OCI-LY7 (cell line): ENCODE data around the gene HBG2. TPM values are rescaled to one million over a fixed set of nuclear protein-coding genes. Genes with fewer than 3 reads are reported as not detected.

Experiments used
- BruUV-seq: library from RNA; stranded (reverse); fragments of 400-500 nt; replicated peaks from 2 replicates; lab custom pipeline; 2021; lab: Mats Ljungman, UMichigan
- CTCF ChIA-PET: fragments of 300-600 bp; sonication (Branson Sonifier 250); formaldehyde crosslinking; loops from one replicate; lab custom pipeline; 2022; ENCODE audit warnings: antibody characterized with exemption; ENCODE audit not compliant: unreplicated experiment; lab: Charles Lee
- POLR2A ChIA-PET: fragments of 300-600 bp; sonication (Branson Sonifier 250); formaldehyde crosslinking; loops from one replicate; lab custom pipeline; 2022; ENCODE audit warnings: antibody characterized with exemption; lab: Charles Lee
- DNase-seq: peaks from one replicate; pipeline ENCODE4 v3.0.0-alpha.2; 2015; ENCODE audit warnings: low spot score
- H2AFZ ChIP-seq: fragments of 200-600 bp; sonication (generic), shearing (Covaris generic); 2 replicates; pipeline ENCODE4 v1.6.1; 2014; ENCODE audit warnings: mild to moderate bottlenecking, antibody characterized with exemption, low read length, moderate library complexity
- H3K27ac ChIP-seq: fragments of 200-600 bp; sonication (generic); 2 replicates; pipeline ENCODE4 v1.5.1; 2014; ENCODE audit warnings: mixed run types, low read depth, mild to moderate bottlenecking, moderate library complexity, low read length, inconsistent platforms; ENCODE audit not compliant: poor library complexity, severe bottlenecking
- H3K36me3 ChIP-seq: fragments of 200-600 bp; sonication (generic); 2 replicates; pipeline ENCODE4 v1.6.1; 2014; ENCODE audit warnings: mild to moderate bottlenecking, antibody characterized with exemption, low read length, moderate library complexity, mixed read lengths; ENCODE audit not compliant: insufficient read depth
- H3K4me1 ChIP-seq: fragments of 200-600 bp; sonication (generic); 2 replicates; pipeline ENCODE4 v1.5.1; 2014; ENCODE audit warnings: mild to moderate bottlenecking, low read length; ENCODE audit not compliant: insufficient read depth, poor library complexity, severe bottlenecking
- H3K4me2 ChIP-seq: fragments of 200-600 bp; sonication (generic); 2 replicates; pipeline ENCODE4 v1.6.1; 2014; ENCODE audit warnings: mild to moderate bottlenecking, low read length
- H3K4me3 ChIP-seq: fragments of 200-600 bp; sonication (generic); 2 replicates; pipeline ENCODE4 v1.5.1; 2014; ENCODE audit warnings: mild to moderate bottlenecking, low read depth, low read length; ENCODE audit not compliant: poor library complexity, severe bottlenecking
- H3K79me2 ChIP-seq: fragments of 200-600 bp; sonication (generic); 2 replicates; pipeline ENCODE4 v1.6.1; 2016; ENCODE audit warnings: low read depth, mild to moderate bottlenecking, low read length, moderate library complexity, mixed read lengths; ENCODE audit not compliant: insufficient read depth
- H3K9me2 ChIP-seq: fragments of 200-600 bp; sonication (generic); 2 replicates; pipeline ENCODE4 v1.6.1; 2016; ENCODE audit warnings: mild to moderate bottlenecking, low read length, mixed read lengths; ENCODE audit not compliant: insufficient read depth
- H3K9me3 ChIP-seq: fragments of 200-600 bp; sonication (generic); 2 replicates; pipeline ENCODE4 v1.6.1; 2014; ENCODE audit warnings: mild to moderate bottlenecking, mixed run types, low read length, mixed read lengths
- H4K20me1 ChIP-seq: fragments of 200-600 bp; sonication (generic); 2 replicates; pipeline ENCODE4 v1.6.1; 2014; ENCODE audit warnings: mild to moderate bottlenecking, antibody characterized with exemption, low read length, moderate library complexity, mixed read lengths; ENCODE audit not compliant: insufficient read depth
- EZH2phosphoT487 ChIP-seq: fragments of 200-600 bp; sonication (generic); IDR thresholded peaks from 2 replicates; pipeline ENCODE4 v1.6.1; 2018; ENCODE audit warnings: low read depth, borderline replicate concordance, mild to moderate bottlenecking, mixed run types, antibody characterized with exemption, low read length, moderate library complexity, mixed read lengths
- intact Hi-C: fragments of 100-400 bp; cut with micrococcal nuclease; formaldehyde crosslinking; loops from one replicate; pipeline ENCODE4 v1.10.0; 2022; ENCODE audit not compliant: unreplicated experiment
- total RNA-seq, 2 experiments: library from RNA; depleted of rRNA in 1 of 2; stranded (reverse); fragments of >200 nt in 1 of 2; shearing (Covaris generic) in 1 of 2; gene quantifications; 2 replicates each; pipeline ENCODE4 v1.2.3, GENCODE V29; 2014 to 2022
- TF ChIP-seq, protein P1 (sequence below): fragments of 200-600 bp; sonication (generic); conservative IDR thresholded peaks from 2 replicates; pipeline ENCODE4 v1.5.1; 2014; ENCODE audit warnings: mild to moderate bottlenecking, antibody characterized with exemption, low read length, moderate library complexity, mixed read lengths

HBG2 gene
- total RNA-seq, 2 experiments from 2014 or later, result not detected

DNA sequence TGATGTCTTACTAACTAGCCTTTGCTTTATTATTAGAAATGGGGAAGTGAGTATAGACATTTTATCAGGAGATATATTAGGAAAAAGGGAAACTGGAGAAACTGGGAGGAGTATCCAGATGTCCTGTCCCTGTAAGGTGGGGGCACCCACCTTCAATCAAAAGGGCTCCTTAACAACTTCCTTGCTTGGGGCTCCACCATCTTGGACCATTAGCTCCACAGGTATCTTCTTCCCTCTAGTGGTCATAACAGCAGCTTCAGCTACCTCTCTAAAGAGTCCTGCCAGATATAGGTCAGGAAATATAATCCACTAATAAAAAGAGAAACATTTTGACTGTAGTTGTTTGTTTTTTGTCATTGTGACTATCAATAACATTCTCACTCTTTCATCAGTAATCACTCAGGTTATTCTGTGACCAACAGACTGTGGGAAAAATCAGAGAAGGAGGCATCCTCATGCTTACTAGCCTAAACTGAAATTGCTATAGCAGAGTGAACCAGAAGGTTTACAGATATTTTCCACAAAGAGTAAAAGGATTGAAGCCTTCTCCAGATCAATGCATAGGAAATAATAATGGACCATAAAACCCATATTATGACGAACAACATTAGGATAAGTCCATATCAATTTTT lies 36.7 kb upstream of the HBG2 start:
- no peak overlapping the region for H3K4me3 ChIP-seq
- H2AFZ ChIP-seq, result no peak overlapping the region
- no TSS peak for BruUV-seq
- POLR2A ChIA-PET, result no interaction called here
- H3K9me2 ChIP-seq, result no peaks in the 10 kb centered on the region
- TF ChIP-seq, protein P1, sequence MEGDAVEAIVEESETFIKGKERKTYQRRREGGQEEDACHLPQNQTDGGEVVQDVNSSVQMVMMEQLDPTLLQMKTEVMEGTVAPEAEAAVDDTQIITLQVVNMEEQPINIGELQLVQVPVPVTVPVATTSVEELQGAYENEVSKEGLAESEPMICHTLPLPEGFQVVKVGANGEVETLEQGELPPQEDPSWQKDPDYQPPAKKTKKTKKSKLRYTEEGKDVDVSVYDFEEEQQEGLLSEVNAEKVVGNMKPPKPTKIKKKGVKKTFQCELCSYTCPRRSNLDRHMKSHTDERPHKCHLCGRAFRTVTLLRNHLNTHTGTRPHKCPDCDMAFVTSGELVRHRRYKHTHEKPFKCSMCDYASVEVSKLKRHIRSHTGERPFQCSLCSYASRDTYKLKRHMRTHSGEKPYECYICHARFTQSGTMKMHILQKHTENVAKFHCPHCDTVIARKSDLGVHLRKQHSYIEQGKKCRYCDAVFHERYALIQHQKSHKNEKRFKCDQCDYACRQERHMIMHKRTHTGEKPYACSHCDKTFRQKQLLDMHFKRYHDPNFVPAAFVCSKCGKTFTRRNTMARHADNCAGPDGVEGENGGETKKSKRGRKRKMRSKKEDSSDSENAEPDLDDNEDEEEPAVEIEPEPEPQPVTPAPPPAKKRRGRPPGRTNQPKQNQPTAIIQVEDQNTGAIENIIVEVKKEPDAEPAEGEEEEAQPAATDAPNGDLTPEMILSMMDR, result peak; percentile 70
- no peak for TF ChIP-seq EZH2phosphoT487
- no peak overlapping the region for H3K27ac ChIP-seq
- intact Hi-C loops, result no loop called here
- H4K20me1 ChIP-seq, result no peaks in the 10 kb centered on the region
- no peaks in the 10 kb centered on the region for H3K9me3 ChIP-seq
- H3K4me2 ChIP-seq, result no peak overlapping the region
- CTCF ChIA-PET, result interaction anchor here (0.5 kb wide), 1 partner anchor 538 kb away, joined by 3 read pairs; no protein-coding TSS in a partner anchor
- peak; percentile 18 for DNase-seq
- H3K79me2 ChIP-seq, result no peaks in the 10 kb centered on the region
- no peaks in the 10 kb centered on the region for H3K4me1 ChIP-seq
- no peaks in the 10 kb centered on the region for H3K36me3 ChIP-seq

DNA sequence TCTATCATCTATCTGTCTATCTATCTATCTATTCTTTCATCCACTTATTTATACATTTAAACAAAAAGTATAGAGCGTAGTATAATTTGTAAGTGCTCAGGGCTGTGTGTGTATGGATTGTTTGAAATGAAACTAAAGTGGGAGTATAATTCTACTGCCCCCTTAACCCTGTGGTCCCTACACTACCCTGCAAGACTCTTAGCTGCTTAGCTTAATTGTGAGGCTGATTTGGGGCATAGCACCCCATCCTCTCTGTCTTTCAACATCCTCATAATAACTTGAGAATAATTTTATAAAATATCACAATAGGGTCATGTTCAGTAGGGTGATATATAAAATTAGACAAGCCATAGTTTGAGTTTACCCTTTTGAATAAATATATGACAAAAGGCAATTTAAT lies 35.5 kb upstream of the HBG2 start:
- no peak for TF ChIP-seq EZH2phosphoT487
- TF ChIP-seq, protein P1, result no peak
- H3K9me2 ChIP-seq, result no peaks in the 10 kb centered on the region
- H3K4me2 ChIP-seq, result no peak overlapping the region
- ChIA-PET CTCF (no interaction called here), POLR2A (no interaction called here)
- no peaks in the 10 kb centered on the region for H3K4me1 ChIP-seq
- H3K9me3 ChIP-seq, result no peaks in the 10 kb centered on the region
- no peaks in the 10 kb centered on the region for H3K79me2 ChIP-seq
- BruUV-seq, result no TSS peak
- H3K4me3 ChIP-seq, result no peak overlapping the region
- DNase-seq, result no peak
- no peaks in the 10 kb centered on the region for H4K20me1 ChIP-seq
- no peak overlapping the region for H2AFZ ChIP-seq
- H3K36me3 ChIP-seq, result no peaks in the 10 kb centered on the region
- intact Hi-C loops, result no loop called here
- H3K27ac ChIP-seq, result no peak overlapping the region

DNA sequence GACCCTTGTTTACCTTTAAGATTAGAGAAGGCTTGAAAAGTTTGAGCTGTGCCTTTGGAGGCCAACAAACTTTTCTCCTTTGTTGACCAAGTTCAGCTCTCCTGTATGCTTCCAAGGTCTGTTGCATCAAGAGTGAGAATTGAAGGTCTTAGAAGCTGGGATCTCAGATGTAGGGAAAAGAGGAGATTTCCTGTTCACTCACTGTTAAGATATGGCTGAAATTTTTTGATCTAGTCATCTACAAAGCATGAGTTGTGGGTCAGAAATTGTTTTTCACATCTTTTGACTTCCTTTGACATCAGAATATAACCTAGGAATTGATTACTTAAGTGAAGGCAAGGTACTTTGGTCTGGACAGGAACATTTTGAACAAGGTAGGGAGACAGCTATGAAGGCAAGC lies 35.1 kb upstream of the HBG2 start:
- no peaks in the 10 kb centered on the region for H3K9me2 ChIP-seq
- ChIA-PET CTCF (no interaction called here), POLR2A (no interaction called here)
- no peaks in the 10 kb centered on the region for H3K9me3 ChIP-seq
- H3K4me3 ChIP-seq, result no peak overlapping the region
- no peak overlapping the region for H3K4me2 ChIP-seq
- no peaks in the 10 kb centered on the region for H3K4me1 ChIP-seq
- no peaks in the 10 kb centered on the region for H3K79me2 ChIP-seq
- TF ChIP-seq, protein P1, result no peak
- no peak for TF ChIP-seq EZH2phosphoT487
- BruUV-seq, result no TSS peak
- no peak overlapping the region for H3K27ac ChIP-seq
- no peak for DNase-seq
- H4K20me1 ChIP-seq, result no peaks in the 10 kb centered on the region
- no peak overlapping the region for H2AFZ ChIP-seq
- H3K36me3 ChIP-seq, result no peaks in the 10 kb centered on the region
- intact Hi-C loops, result no loop called here
